NCI-H1417 (cell line): Measurements from ENCODE around the gene PUM1.

Source experiments
- DNase-seq, 3 experiments: peaks; one replicate each; lab custom pipeline; 2025; lab: John Stamatoyannopoulos, UW

The PUM1 gene

GRCh38 chr1:30907481-30908315 lies 157.8 kb downstream of the PUM1 start:
- peak in 1 of 3 experiments; percentile 12 for DNase-seq

GRCh38 chr1:30906631-30907441 lies 158.7 kb downstream of the PUM1 start:
- DNase-seq: no peak

- no peak for DNase-seq
Measured at GRCh38 chr1:30905916-30906620, 159.4 kb downstream of the PUM1 start.

GRCh38 chr1:30905403-30905802 lies 160.1 kb downstream of the PUM1 start:
- no peak for DNase-seq

GRCh38 chr1:30904962-30905335 lies 160.6 kb downstream of the PUM1 start:
- DNase-seq: no peak

- DNase-seq: no peak
Measured at GRCh38 chr1:30904191-30904961, 161.1 kb downstream of the PUM1 start.

GRCh38 chr1:30903343-30904034 lies 162.0 kb downstream of the PUM1 start:
- peak in 1 of 3 experiments; percentile 8 for DNase-seq

- DNase-seq: no peak
Measured at GRCh38 chr1:30902593-30903290, 162.8 kb downstream of the PUM1 start.

- DNase-seq: no peak
Measured at GRCh38 chr1:30901798-30902581, 163.5 kb downstream of the PUM1 start.

- DNase-seq: no peak
Measured at GRCh38 chr1:30900931-30901560, 164.5 kb downstream of the PUM1 start.

- DNase-seq: no peak
Measured at GRCh38 chr1:30900486-30900885, 165.0 kb downstream of the PUM1 start.

GRCh38 chr1:30899577-30900389 lies 165.7 kb downstream of the PUM1 start:
- no peak for DNase-seq

- no peak for DNase-seq
Measured at GRCh38 chr1:30898031-30898815, 167.3 kb downstream of the PUM1 start.

GRCh38 chr1:30896905-30897304 lies 168.6 kb downstream of the PUM1 start:
- DNase-seq: no peak

- no peak for DNase-seq
Measured at GRCh38 chr1:30895944-30896660, 169.4 kb downstream of the PUM1 start.

GRCh38 chr1:30895382-30895943 lies 170.1 kb downstream of the PUM1 start:
- no peak for DNase-seq
